GM18508 (cell line): Measurements from ENCODE around the gene VN1R4.
"Not testable (repeated sequence)": the region's sequence is repeated elsewhere in the genome, so short reads cannot be mapped to it uniquely, and the experiment has no call there.

Source experiments
- ATAC-seq: cut with Tn5 transposase; IDR thresholded peaks from one replicate; pipeline ENCODE4 v1.9.1; 2021; ENCODE audit warnings: moderate number of reproducible peaks; ENCODE audit not compliant: insufficient read depth, unreplicated experiment

The VN1R4 gene

GRCh38 chr19:53267623-53268022 lies at the start of gene VN1R4:
VN1R4 (minus strand) TSS chr19:53267723; CDS start chr19:53267665, 58 bp downstream.
- ATAC-seq: not testable (repeated sequence)

DNA sequence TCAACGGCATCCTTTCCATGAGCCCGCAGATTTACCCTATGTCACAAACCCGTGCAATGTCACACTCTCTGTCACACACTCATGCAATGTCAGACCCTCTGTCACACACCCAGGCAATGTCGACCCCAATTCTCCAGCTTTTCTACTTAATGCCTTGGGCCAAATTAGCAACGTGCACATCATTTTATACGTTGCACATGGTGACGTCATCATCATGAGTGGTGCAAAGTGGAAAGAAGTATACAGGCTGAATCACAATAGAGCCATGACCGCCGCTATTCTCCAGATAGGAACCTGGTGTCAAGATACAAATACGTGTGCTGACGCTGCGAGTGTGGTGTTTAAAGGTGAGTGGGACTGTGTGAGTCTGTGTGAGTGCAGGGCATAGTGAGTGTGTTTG lies 44.4 kb upstream of the VN1R4 start:
- ATAC-seq: no peak

- ATAC-seq: no peak
These were observed 43.5 kb upstream of the VN1R4 start for GRCh38 chr19:53311044-53311443.

GRCh38 chr19:53308339-53308811 lies 40.9 kb upstream of the VN1R4 start:
- ATAC-seq: no peak

GRCh38 chr19:53301341-53301740 lies 33.8 kb upstream of the VN1R4 start:
- ATAC-seq: not testable (repeated sequence)

DNA sequence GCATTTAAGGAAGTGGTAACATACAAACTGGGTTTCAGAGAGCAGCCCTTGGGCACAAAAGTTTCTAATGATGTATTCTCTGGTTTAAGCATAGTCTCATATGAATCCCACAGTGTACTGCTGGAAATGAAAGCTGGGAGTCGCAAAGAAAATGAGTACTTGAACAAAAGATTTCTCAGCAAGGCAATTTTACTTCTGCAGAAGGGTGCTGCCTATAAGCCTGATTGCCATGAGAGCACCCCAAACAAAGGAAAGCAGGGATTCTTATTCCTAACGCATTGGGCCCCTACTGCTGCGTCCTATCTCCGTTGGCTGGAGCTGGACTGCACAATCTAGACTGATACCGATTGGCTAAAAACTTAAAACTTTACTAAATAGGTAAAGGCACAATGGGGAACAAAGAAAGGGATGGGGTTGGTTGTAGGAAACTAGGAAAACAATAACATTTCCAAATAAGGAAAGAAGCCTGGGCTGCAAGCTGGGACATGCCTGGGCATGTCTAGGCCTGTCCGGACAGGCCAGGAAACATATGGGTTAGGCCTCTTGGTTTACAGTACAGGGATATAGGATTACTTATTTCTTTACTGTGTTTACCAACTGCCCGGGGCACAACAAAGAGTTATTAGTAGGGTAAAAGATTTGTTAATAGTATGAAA lies 27.4 kb upstream of the VN1R4 start:
- no peak for ATAC-seq

- no peak for ATAC-seq
These were observed 23.4 kb upstream of the VN1R4 start for GRCh38 chr19:53290758-53291549.

DNA sequence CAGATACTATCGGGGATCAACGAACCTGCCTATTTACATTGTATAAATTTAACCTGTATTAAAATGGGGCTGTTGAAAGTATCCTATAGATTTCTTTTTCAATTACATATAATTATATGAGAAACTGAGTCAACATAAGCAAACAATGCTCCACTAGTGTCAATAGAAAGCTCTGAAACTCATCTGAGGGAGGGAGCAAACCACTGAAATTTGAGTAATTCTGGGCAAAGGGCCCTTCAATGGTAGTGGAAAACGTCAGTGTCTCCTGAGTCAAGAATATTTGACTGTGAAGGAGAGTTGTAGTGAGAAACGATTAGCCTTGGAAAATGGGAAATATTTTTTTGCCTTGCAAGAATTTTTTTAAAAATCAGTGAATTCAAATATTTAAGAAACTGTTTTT lies 17.6 kb upstream of the VN1R4 start:
- no peak for ATAC-seq

GRCh38 chr19:53281947-53282346 lies 14.4 kb upstream of the VN1R4 start:
- ATAC-seq: not testable (repeated sequence)

- ATAC-seq: no peak
These were observed 8.0 kb upstream of the VN1R4 start for GRCh38 chr19:53275480-53275879.

DNA sequence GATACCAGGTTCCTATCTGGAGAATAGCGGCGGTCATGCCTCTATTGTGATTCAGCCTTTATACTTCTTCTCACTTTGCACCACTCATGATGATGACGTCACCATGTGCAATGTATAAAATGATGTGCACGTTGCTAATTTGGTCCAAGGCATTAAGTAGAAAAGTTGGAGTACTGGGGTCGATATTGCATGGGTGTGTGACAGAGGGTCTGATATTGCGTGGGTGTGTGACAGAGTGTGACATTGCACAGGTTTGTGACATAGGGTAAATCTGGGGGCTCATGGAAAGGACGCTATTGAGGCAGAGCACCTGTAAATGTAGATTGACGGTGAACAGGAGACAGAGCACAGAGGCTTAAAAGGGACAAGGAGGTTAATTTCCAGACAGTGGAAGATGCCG lies 4.5 kb upstream of the VN1R4 start:
- ATAC-seq: no peak

DNA sequence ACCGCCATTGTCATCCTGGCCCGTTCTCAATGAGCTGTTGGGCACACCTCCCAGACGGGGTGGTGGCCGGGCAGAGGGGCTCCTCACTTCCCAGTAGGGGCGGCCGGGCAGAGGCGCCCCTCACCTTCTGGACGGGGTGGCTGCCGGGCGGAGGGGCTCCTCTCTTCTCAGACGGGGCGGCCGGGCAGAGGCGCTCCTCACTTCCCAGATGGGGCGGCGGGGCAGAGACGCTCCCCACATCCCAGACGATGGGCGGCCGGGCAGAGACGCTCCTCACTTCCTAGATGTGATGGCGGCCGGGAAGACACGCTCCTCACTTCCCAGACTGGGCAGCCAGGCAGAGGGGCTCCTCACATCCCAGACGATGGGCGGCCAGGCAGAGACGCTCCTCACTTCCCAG lies 2.3 kb upstream of the VN1R4 start:
- ATAC-seq: not testable (repeated sequence)

DNA sequence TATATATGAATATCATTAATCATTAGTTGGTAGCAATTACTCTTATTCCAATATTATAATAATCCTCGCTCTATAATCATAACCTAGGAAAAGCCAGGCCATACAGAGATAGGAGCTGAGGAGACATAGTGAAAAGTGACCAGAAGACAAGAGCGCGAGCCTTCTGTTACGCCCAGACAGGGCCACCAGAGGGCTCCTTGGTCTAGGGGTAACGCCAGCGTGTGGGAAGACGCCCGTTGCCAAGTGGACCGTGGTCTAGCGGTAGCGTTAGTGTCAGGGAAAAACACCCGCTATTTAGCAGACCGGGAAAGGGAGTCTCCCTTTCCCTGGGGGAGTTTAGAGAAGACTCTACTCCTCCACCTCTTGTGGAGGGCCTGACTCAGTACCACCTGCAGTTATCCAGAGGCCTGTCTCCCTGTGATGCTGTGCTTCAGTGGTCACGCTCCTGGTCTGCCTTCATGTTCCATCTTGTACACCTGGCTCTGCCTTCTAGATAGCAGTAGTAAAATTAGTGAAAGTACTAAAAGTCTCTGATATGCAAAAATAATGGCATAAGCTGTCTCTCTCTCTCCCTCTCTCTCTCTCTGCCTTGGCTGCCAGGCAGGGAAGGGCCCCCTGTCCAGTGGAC lies 9.7 kb downstream of the VN1R4 start, which contains the start of gene VN1R2:
TSS of gene VN1R2 (plus strand) at position 578 of the 628 bp plus-strand sequence. CDS start 84 bp downstream, outside the sequence.
- ATAC-seq: not testable (repeated sequence)

DNA sequence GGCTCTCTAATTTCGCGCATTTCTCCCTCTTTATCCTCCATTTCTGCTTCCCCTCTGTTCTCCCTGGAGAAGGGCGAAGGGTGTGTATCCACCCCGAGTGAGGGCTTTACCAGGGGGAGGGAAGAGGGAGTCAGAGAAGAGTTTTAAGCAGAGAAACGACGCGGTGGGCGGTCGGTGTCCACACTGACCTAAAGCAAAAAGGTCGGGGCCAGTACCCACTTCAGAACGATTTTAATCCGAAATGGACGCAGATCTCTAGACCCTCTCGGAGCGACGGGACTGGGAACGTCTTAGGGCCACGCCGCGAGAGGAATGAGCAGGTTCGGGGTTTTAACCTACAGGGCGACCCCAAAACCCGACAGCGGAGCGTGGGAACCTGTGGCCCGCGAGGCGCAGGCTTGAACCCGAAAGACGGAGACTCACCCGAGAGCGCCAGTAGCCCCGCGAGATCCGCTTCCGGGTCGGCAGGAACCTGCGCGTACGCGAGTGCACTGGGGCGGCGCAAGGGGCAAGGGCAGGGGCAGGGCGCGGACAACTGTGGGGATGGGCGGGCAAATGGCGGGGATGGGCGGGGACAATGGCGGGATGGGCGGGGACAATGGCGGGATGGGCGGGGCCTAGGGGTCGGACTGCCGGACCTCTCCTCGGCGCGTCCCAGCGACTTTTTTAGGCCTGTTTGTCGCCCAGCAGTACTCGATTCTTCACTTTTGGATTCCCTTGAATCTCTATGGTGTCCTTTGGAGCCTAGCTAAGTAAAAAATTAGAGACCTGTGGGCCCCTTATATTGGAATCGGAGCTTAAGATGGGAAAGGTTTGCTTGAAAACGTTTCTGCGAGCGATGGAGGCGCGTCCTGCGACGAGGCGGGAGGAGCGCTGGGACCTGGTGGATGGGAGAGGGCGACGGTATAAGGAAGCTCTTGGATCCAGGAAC lies 12.8 kb downstream of the VN1R4 start, which contains the start of gene ZNF677:
TSS of gene ZNF677 (minus strand) at position 463 of the 931 bp plus-strand sequence. CDS start 3,323 bp downstream, outside the sequence.
- ATAC-seq: no peak

DNA sequence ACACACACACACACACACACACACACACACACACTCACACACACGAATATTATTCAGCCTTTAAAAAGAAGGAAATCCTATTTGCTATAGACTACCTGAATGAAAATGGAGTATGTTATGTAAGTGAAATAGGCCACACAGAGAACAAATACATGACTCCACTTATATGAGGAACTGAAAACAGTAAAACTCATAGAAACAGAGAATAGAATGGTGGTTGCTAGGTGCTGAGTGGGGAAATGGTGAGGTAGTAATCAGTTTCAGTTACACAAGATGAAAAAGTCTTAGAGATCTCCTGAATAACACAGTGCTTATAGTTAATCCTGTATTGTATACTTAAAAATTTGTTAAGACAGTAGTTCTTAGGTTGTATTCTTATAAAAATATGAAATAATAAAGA lies 21.0 kb downstream of the VN1R4 start:
- no peak for ATAC-seq

GRCh38 chr19:53237114-53237777 lies 30.3 kb downstream of the VN1R4 start:
- ATAC-seq: no peak

GRCh38 chr19:53224606-53225005 lies 42.9 kb downstream of the VN1R4 start:
- ATAC-seq: no peak

DNA sequence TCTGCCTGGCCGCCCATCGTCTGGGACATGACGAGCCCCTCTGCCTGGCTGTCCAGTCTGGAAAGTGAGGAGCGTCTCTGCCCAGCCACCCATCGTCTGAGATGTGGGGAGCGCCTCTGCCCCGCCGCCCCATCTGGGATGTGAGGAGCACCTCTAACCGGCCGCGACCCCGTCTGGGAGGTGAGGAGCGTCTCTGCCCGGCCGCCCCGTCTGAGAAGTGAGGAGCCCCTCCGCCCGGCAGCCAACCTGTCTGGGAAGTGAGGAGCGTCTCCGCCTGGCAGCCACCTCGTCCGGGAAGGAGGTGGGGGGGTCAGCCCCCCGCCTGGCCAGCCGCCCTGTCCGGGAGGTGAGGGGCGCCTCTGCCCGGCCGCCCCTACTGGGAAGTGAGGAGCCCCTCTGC lies 44.8 kb downstream of the VN1R4 start:
- not testable (repeated sequence) for ATAC-seq
